HG02678 (cell line): ENCODE measurements around the gene UBE2QL1.

Experiments used
- ATAC-seq: cut with Tn5 transposase; IDR thresholded peaks from one replicate; pipeline ENCODE4 v1.9.1; 2021; ENCODE audit warnings: mild to moderate bottlenecking, moderate library complexity; ENCODE audit not compliant: unreplicated experiment

UBE2QL1 gene, protein sequence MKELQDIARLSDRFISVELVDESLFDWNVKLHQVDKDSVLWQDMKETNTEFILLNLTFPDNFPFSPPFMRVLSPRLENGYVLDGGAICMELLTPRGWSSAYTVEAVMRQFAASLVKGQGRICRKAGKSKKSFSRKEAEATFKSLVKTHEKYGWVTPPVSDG

DNA sequence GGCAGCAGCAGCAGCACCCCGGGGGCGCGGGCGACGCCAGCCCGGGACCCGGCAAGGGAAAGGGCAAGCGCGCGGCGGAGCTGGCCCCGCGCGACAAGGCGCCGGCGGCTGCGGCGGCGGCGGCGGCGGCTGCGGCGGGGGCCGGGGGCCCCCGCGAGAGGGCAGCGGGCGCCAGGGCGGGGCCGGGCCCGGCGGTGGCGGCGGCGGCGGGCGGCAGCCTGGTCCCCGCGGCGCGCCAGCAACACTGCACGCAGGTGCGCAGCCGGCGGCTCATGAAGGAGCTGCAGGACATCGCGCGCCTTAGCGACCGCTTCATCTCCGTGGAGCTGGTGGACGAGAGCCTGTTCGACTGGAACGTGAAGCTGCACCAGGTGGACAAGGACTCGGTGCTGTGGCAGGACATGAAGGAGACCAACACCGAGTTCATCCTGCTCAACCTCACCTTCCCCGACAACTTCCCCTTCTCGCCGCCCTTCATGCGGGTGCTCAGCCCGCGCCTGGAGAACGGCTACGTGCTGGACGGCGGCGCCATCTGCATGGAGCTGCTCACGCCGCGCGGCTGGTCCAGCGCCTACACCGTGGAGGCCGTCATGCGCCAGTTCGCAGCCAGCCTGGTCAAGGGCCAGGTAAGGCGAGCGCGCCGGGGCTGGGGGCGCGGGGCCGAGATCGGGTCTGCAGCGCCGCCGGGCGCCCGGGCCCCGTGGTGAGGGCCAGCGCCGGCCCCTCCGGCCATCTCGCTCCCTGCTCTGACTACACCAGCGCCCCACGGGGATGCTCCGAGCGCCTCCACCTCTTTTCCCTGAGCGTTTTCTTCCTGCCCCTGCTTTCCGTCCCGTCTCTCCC lies at the start of gene UBE2QL1:
UBE2QL1 (plus strand) TSS at position 238 of the 843 bp plus-strand sequence; CDS start at position 273, 35 bp downstream.
- peak; percentile 55 for ATAC-seq

DNA sequence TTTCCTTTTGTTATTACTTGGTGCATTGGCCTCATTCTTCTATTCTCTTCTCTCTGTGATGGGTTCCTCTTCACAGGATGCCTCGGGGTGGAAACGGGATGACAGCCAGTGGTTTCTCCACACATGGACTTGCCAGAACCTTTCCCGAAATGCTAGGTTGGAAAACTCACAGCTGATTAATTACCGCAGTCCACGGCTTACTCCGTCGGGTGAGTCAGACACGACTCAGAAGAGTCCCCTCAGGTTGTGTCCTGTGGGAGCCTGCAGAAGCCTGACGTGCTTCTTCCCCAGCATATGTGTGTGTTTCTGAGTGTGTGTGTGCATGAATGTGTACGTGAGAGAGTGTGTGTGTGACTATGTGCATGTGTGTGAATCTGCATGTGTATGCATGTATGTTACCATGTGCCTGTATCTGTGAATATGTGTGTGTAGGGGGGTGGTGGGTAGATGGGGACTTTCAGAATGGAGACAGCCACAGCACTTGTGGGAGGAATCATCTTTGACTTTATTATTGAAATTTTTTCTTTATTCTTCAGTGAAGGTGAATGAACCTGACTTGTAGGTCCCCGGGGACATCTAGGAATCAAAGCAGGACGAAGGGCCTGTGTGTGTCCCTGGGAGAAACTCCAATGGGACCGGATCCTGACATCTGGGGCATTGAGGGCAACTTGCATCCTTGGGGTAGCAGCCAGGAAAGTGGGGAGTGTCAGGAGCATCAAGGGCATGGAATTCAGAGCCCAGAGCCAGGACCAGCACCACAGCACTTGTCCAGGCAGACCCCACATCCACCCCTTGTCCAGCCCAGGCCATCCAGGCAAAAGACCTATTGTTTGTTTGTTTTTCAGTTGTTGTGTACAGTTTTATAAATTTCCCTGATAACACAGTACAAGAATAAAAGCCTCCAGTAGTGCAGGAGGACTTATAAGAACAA lies 48.4 kb upstream of the UBE2QL1 start:
- ATAC-seq, result no peak

DNA sequence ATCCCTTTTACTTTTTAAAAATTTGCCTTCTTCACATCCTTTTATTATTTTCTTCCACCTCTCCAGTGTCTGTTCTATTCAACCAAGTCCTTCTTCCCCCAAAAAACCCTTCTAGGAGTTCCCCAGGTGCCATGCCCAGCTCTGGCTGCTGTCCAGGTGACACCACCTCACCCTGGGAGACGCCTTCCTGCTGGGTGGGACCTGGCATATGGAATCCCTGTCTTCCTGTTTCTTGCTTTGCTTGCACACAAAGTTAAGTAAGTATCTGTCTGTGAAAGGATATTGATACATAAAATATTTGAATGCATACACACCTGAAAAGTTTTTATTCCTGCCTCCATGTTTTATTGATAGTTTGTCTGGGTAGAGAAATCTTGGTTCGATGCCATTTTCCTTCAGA lies 47.2 kb upstream of the UBE2QL1 start:
- ATAC-seq, result no peak

DNA sequence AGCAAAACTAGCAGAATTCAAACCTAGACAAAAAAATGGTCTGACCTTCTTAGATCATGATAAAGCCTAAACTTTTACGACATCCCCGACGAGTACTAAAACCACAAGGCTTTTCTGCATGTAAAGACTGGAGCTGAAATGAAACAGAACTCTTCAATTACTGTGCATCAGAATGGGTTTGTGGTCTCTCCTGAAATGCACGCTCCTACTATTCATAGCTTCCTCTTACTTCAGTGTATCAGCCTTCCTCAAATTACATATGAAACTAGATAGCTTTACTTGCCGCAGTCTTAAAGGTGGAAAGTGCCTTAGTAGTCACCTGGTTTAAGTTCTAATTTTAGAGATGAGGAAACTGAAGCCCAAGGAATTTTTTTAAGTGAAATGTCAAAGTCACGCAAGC lies 45.7 kb upstream of the UBE2QL1 start:
- peak; percentile 54 for ATAC-seq

DNA sequence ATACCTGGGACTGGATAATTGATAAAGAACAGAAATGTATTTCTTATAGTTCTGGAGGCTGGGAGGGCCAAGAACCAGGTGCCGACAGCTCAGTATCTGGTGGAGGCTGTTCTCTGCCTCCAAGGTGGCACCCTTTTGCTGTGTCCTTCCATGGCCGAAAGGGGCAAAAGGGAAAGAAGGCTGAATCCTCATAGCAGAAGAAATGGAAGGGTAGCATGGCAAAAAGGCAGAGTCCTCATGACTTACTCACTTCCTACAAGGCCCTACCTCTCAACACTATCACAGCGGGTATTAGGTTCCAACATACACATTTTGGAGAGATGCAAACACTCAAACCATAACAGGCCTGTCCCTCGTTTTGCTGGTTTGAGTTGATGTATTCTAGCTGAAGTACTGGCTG lies 45.2 kb upstream of the UBE2QL1 start:
- ATAC-seq, result no peak

DNA sequence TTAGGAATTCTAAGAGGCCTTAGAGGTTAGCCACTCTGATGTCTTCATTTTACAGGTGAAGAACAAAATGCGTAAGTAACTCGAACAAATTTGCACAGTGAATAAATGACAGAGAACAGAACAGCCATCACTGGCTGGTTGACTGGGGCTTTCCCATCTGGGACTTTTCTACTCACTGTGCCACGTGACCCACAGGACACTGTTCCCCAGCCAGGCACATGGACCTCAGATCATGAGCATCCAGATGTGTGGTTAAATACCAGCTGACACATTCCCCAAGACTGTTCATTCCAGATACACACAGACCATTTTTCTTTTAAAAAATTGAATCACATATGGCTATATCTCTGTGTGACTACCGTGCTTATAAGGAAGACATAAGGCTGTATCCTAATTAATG lies 44.5 kb upstream of the UBE2QL1 start:
- ATAC-seq, result peak; percentile 76

DNA sequence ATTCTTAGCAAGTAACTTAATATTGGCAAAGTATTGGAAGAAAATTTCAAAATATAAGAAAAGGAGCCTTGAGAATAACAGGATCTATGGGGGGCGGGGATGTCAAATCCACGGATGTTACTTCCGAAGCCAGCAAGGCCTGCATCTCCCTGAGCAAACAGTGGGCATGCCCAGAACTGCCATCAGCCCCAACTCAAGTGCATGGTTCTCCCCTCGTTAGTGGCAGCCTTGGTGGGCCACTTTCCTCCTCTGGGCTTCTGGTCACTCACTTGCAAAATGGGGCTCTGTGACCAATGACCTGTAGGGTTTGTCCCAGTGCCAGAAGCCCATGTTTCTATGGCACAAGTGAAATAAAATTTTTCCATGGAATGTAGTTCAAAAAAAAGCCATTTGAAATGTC lies 43.1 kb upstream of the UBE2QL1 start:
- ATAC-seq, result no peak

DNA sequence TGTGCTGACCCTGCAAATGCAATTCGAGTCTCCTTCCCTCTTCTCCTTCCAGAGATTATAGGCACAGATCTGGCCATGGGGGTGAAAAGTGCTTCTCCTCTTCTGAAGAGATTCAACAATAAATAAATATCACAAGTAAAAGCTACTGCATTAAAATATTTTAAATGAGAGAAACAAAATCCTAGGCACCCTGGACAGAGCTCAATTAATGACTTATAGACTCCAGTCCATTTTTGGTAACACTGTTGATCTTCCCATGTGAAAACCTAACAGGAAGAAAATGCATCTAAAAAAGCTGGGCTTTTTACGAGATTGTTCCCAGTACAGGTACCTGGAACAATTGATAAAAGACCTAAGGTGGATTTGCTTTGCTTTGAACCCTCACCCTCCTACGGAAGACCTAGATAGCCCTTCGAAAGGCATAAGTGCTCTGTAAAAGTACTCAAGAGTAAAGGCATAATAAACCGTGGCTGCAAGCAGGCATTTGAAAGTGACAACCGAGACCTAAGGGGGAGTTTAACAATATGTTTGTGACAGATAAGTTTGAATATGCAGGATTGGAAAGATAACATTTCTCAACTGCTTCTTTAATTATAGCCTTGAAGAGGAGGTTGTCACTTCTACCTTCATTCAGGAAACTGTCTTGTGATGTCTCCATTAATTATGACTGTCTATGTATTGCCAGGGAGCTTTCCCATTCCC lies 41.0 kb upstream of the UBE2QL1 start:
- no peak for ATAC-seq

DNA sequence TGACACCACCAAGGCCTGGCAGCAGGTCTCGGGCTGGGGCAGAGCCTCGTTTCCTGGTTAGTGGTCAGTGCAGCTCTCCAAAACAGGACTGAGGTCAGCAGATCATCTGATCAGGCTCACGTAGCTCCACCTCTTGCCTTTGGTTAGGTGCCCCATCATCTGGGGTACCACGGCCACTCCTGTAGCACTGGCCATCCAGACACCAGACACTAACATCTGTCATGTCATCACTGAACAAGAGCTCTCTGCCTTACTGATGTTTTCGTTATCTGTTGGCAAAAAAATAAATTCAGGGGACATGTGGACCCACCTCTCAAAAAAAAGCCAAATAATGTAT lies 40.4 kb upstream of the UBE2QL1 start:
- ATAC-seq, result no peak

DNA sequence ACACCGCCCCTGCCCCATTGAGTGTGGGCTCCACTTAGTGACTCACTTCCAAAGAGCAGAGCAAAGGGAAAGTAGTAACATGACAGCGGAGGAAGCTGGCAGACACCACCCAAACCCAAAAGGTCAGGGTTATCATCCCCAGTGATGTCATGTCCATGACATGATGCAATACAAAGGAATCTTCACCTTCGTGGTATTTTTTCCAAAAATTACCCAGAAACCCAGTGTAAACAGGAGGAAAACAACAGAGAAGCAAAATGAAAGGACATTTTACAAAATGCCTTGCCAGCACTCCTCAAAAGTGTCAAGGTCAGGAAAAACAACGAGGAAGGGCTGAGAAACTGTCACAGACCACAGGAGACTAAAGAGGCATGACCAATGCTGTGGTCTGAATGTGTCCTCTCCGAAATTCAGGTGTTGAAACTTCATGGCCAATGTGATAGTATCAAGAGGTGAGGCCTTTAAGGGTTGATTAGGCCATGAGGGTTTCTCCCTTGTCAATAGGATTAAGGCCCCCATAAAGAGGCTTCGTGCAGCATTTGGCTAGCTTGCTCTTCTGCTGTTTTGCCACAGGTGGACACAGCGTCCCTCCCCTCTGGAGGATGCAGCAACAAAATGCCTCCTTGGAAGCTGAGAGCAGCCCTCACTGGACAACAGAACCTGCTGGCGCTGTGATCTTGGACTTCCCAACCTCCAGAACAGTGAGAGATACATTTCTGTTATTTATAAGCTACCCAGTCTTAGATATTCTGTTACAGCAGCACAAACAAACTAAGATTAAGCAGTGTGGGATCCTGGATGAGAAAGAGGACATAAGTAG lies 39.8 kb upstream of the UBE2QL1 start:
- no peak for ATAC-seq

DNA sequence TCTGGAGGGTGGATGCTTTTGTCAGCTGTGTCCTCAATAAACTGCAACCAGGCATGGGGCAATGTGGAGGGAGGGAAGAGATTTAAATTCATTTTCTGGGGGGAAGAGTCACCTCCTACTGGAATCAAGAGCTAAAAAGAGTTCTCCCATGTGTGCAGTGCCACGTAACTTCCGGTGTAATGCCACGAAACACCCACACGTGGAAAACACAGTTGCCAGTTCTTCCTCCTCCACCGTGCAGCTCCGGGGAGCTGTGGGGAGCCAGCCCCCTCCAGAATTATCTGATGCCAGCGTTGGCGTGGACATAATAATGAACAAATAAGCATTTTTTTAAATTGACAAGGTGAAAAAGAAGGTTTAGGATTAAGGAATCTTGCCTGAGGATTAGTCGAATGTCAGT lies 38.2 kb upstream of the UBE2QL1 start:
- ATAC-seq, result no peak

DNA sequence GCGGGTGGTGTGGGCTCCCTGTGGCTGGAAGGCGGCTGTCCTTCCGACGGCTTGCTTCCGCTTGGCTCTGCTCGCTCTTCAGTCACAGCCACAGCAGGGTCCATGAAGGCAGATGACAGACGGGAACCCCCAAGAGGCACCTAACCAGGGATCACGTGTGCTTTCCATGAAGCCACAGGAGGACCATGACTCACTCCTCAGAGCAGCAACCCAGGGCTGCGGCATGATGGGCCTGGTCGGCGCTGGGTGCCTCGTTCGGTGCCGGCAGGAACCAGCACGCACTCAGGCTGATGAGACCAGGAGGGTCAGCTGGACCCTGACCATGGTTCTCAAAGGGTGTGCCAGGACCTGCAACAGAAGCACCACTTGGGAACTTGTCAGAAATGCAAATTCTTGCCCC lies 37.5 kb upstream of the UBE2QL1 start:
- ATAC-seq, result no peak

DNA sequence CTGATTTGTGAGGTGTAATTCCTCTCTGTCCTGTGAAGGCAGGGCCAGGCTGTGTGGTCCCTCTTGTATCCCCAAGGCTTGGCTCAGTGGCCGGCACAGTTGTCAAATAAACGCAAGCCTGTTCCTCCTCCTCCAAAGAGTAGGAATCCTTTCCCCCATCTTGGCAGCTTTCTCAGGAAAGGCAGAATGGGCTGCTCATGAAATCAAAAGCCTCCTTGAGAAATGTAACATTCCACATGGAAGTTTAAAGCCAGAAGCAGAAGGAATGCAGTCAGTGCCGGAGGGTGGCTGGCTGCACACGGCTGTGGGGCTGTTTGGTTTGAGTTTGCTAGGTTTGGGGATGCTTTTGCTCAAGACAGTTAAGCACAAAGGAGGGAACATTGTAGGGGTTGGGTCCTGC lies 35.8 kb upstream of the UBE2QL1 start:
- ATAC-seq, result no peak

DNA sequence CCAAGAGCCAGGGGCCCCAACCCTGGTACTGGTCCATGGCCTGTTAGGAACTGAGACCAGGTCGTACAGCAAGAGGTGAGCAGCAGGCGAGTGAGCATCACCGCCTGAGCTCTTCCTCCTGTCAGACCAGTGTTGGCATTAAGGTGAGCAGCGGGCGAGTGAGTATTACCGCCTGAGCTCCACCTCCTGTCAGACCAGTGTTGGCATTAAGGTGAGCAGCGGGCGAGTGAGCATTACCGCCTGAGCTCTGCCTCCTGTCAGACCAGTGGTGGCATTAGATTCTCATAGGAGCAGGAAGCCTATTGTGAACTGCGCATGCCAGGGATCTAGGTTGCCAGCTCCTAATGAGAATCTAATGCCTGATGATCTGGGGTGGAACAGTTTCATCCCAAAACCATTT lies 31.0 kb upstream of the UBE2QL1 start:
- ATAC-seq, result no peak

DNA sequence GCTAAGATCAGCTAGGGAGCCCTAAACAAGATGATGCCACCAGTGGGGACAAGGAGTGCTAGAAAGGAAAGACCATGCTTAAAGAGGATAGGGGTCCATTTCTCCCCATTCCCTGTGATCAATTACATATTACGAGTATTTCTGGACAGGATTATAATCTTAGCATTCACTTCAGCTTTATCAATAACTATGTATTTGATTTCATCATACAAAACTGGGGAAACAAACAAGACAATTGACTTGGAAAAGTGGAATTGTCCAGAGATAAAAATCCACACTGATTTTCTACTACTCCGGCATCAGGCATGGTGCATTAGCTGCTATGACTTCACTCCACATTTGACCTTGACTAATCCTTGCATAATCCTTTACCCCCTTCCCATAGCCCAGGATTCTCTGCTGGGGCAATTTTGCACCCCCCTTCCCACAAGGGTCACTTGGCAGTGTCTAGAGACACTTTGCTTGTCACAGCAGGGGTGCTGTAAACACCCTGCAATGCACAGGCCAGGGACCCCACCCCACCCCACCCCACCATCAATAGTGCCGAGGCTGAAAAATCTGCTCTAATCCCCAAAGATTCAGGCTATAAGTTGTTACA lies 29.9 kb upstream of the UBE2QL1 start:
- no peak for ATAC-seq

DNA sequence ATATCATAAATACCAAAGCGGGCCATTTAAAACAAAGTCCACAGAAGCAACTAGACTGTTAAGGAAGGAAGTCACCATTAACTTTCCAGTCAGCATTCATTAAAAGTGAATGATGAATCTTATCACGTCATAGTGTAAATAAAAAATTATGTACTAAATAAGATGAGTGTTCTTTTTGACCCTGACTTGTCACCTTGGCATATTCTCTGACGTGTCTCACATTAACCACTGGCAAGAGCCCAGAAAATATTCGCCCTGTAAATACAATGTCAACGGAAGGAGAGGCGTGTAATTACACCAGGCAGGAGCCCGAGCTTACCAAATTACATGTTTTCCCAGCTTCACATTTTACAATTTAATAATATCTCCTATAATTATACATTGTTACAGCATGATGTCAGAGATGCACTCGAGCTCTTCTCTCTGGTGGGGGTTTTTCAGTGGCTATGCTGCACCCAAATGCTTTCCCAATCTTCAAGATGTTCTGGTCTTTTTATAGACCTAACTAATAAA lies 29.3 kb upstream of the UBE2QL1 start:
- ATAC-seq, result no peak

DNA sequence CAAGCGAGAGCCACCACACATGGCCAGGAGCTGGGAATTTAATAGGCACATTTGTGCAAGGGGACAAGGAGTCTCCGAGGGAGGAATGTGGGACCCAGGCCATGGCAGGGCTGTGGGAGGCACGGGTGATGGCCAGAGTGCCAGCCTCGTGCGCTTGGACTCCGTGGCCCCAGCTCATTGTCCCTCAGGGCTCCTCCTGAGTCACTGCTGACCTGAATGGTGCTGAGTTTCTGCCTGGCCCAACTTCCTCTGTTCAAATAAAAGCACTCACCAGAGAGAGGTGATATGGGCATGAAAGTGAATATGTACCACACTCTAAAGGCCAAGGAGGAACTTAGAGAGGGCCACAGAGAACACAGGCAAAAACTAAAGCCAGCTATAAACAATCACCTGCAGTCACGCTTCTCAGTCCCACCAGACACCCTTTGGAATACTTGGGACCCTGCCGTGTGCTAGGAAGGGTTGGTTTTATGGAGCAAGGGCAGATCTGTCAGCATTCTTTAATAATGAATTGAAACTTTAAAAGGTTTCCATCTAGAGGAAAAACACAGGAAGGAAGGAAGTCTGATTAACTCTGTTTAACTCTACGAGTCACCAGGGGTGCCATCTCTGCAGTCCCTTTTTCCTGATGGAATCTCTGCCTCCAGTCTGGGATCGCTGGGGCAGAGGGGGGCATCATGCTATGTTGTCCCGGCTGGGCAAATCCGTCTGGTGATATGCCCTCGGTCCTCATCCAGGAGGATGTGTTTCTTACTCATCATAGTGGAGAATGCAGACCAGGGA lies 25.1 kb upstream of the UBE2QL1 start:
- ATAC-seq, result no peak

DNA sequence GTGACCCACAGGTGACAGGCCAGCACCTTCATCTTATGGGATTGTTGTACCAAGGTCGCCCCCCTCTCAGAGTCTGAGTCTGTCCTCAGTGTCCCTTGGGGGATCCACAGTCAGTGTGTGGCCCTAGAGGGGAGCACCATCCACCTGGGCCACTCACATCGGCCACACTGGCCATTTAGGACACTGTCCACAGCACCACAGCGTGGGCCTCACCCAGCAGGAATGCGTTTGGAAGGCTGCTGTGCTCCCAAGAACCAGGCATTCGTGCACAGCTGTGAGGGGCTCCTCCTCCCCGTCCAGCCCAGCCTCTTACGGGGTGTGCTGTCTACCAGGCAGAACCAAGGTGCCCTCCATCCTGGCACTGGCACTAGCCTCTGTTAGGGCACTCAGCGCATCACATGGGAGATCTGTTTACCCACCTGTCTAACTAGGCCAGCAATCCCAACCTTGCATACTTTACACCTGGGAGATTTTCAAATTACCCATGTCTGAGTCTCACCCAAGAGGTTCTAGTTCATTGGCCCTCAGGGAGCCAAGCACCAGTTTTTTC lies 24.5 kb upstream of the UBE2QL1 start:
- ATAC-seq, result no peak

DNA sequence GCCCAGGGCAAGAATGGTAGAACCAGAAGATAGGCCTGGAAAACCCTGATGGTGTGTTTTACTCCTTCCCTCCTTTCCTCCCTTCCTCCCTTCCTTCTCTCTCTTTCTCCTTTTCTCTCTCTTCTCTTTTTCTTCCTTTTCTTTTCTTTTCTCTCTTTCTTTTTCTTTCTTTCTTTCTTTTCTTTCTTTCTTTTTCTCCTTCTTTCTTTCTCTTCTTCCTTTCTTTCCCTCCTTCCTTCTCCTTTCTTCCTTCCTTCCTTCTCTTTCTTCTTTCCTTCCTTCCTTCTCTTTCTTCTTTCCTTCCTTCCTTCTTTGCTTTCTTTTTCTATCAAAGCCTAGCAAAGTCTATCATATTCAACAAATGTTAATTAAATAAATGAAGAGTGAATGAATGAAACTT lies 24.0 kb upstream of the UBE2QL1 start:
- no peak for ATAC-seq
